HL-60 (cell line): Measurements from ENCODE around the gene SCAI.

Source experiments
- POLR2AphosphoS5 ChIP-seq: IDR thresholded peaks from 2 replicates; pipeline ENCODE4 v1.6.1; 2012; ENCODE audit warnings: low read depth
- TF ChIP-seq, protein P1 (sequence below): IDR thresholded peaks from one replicate; pipeline ENCODE4 v1.5.1; 2011; ENCODE audit warnings: low read length, control low read depth, inconsistent platforms; ENCODE audit not compliant: insufficient read depth

DNA sequence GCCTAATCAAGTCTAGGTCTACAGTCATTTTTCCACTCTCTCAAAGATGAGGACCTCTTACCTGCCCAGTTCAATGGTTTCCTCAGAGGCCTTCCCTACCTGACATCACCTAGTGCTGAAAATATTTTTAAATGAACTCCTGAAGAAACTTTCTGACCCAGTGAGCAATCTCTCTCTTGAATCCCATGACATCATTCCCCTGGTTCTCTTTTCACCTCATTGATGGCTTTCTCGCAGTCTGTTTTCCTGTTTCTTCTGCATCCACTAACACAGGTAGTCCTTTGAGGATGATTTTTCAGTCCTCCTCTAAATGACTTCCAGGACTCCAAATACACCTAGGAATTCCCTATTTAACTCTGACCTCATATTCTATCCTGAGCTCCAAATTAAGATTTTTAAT, 40.3 kb downstream of the SCAI start:
- TF ChIP-seq, protein P1, sequence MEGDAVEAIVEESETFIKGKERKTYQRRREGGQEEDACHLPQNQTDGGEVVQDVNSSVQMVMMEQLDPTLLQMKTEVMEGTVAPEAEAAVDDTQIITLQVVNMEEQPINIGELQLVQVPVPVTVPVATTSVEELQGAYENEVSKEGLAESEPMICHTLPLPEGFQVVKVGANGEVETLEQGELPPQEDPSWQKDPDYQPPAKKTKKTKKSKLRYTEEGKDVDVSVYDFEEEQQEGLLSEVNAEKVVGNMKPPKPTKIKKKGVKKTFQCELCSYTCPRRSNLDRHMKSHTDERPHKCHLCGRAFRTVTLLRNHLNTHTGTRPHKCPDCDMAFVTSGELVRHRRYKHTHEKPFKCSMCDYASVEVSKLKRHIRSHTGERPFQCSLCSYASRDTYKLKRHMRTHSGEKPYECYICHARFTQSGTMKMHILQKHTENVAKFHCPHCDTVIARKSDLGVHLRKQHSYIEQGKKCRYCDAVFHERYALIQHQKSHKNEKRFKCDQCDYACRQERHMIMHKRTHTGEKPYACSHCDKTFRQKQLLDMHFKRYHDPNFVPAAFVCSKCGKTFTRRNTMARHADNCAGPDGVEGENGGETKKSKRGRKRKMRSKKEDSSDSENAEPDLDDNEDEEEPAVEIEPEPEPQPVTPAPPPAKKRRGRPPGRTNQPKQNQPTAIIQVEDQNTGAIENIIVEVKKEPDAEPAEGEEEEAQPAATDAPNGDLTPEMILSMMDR = no peak
- no peak for TF ChIP-seq POLR2AphosphoS5
